ENCODE measurements around the gene PRKAR2B.
"Not testable (repeated sequence)": the region's sequence is repeated elsewhere in the genome, so short reads cannot be mapped to it uniquely, and the experiment has no call there.

Gene PRKAR2B

DNA sequence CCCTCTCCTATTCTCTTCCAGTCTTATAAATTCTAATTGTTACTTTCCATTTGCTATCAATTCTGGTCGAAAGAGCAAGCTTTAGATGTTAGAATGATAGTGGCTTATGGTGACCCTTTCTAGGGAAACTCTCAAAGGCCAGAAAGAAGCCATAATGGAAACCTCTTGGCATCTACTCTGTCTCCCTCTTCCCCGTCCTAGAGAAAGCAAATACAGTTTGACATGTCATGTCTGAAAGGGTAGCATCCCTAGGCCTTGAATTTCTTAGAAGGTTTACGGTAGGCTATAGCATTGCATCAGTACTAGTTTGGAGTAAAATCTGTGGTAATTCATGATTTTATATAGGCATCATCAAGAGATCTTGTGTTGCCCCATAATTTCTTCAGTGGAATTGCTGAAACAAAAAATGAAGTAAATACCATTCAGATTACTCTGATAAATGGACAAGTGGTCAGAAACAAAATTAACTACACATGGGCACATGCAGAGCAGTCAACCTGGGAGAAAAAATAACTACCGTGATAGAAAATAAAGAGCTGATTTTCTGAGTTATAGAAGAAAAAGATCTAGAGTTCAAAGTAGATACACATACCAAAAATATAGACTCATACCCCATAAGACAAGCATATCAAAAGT lies 4.4 kb downstream of the PRKAR2B start:
- DNase-seq (ENCODE audit: low read depth) = no peak

DNA sequence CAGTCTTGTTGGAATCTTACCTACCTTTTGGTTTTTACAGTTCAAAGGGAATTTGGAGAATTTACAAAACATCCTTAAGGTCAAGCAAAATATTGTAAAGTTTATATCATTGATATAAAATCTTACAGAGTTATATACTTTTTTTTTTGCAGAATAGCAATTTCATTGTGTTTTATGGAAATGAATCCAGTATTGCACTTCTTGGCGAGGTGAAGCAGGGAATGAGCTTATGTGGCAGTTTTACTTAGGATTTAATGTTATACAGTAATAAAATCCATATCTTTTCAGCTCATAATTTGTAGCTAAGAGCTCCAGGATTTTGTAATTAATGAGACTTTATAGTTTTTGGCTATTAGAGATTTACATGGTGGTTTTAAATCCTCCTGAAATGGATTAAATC lies 5.0 kb downstream of the PRKAR2B start:
- DNase-seq (ENCODE audit: low read depth) = no peak

DNA sequence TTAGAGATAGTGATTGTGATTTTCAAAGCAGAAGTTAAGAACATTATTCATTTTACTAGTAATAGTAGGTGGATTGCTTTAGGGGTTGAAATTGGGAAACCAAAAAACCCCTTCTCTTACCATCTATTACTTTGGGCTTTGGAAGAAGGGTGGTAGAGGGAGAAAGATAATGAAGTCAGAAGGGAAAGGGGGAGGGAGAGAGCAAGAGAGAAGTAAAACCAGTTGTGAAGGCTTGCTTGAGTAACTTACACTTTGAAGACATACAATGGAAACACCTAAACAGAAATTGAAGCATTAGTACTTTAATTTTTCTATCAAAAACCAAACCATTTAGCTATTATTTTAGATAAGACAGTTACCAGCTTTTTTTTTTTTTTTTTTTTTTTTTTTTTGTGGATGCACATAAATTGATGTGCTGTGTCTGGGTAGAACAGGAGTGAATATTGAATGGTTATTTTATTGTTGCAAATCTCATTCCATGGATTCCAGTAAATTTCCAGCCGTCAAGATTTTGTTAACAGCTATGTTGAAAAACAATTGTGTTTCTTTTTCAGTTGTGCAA lies 5.5 kb downstream of the PRKAR2B start:
- DNase-seq (ENCODE audit: low read depth) = no peak

DNA sequence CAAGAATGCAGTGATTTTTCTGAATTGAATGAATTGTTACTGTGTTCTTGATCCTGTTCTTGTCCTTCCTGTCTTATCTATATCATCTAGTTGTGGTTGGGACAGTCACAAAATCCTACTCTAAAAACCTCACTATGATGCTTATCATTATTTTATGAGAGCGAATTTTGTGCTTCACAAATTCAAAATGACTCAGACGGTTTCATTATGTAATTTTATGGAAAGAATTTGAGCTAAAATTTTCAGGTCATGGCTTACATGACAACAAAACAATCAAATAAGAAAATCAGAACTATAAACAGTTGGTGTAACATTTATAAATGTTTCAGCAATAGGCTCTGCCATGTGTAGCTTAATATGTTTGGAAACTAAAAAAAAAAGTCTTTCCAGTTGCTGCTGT lies 6.9 kb downstream of the PRKAR2B start:
- no peak for DNase-seq (ENCODE audit: low read depth)

DNA sequence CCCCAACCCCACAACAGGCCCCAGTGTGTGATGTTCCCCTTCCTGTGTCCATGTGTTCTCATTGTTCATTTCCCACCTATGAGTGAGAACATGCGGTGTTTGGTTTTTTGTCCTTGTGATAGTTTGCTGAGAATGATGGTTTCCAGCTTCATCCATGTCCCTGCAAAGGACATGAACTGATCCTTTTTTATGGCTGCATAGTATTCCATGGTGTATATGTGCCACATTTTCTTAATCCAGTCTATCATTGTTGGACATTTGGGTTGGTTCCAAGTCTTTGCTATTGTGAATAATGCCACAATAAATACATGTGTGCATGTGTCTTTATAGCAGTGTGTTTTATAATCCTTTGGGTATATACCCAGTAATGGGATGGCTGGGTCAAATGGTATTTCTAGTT lies 10.5 kb downstream of the PRKAR2B start:
- not testable (repeated sequence) for DNase-seq (ENCODE audit: low read depth)

DNA sequence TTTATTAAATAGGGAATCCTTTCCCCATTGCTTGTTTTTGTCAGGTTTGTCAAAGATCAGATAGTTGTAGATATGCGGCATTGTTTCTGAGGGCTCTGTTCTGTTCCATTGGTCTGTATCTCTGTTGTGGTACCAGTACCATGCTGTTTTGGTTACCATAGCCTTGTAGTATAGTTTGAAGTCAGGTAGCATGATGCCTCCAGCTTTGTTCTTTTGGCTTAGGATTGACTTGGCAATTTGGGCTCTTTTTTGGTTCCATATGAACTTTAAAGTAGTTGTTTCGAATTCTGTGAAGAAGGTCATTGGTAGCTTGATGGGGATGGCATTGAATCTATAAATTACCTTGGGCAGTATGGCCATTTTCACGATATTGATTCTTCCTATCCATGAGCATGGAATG lies 11.6 kb downstream of the PRKAR2B start:
- not testable (repeated sequence) for DNase-seq (ENCODE audit: low read depth)

DNA sequence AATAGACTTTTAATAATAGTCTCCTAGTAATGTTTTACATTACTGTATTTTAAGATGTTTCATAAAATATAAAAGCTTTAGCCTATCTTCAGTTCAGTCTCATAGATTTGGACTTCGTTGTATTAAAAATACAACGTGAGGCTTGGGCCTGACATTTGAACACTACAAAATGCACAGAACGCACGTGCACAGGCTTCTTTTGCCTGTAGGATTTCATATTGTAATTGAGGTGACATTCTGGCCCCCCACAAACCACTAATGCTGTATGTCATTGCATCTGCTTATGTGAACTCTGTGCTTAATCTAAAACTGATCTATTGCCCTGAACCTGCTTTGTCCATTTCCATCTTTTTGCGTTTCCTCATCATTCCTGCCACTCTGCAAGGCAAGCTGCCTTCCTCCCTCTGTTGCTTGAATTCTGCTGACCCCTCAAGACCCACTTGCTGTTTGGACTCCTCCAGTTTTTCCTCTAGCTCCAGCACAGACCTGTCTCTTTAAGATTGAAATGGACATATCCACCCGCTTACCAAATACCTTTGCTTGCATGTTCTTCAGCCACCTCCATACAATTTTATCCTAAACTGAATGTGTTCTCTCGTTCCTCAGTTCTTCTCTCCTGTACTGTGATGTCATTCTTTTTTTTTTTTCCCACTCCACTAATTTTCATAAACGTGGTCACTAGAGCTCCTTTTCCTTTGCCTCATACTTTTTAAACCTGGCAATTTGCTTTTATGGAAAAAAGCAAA lies 12.4 kb downstream of the PRKAR2B start:
- no peak for DNase-seq (ENCODE audit: low read depth)

DNA sequence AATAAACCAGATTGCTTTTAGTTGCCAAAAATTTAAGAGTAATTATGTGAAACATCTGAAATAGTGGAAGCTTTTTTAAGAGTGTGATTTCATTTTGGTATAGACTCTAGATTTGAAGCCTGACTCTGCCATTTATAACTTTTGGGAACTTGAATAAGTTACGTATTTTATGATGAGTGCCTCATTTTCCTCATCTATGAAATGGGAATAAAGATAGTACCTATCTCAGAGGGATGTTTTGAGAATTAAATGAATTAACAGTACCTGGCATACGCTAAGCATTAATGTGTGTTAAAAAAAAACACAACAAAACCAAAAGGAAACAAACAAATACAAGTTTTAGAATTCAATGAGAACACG lies 12.9 kb downstream of the PRKAR2B start:
- no peak for DNase-seq (ENCODE audit: low read depth)

DNA sequence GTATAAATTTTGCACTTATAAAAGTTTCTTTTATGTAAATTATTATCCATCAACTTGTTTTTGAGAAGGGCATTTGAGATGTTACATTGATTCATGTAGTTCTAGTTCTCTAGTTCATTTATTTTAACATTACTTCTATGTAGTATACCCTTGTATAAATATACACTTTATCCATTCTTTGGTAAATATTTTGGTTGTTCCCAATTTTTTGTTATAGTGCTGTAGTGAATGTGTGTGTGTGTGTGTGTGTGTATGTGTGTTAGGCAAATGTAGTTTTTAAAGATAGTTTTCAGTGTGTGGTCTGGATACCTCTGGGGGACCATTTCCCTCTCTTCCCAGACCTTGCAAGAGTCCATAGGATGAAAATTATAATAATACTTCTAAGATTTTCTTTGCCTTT lies 15.0 kb downstream of the PRKAR2B start:
- no peak for DNase-seq (ENCODE audit: low read depth)

DNA sequence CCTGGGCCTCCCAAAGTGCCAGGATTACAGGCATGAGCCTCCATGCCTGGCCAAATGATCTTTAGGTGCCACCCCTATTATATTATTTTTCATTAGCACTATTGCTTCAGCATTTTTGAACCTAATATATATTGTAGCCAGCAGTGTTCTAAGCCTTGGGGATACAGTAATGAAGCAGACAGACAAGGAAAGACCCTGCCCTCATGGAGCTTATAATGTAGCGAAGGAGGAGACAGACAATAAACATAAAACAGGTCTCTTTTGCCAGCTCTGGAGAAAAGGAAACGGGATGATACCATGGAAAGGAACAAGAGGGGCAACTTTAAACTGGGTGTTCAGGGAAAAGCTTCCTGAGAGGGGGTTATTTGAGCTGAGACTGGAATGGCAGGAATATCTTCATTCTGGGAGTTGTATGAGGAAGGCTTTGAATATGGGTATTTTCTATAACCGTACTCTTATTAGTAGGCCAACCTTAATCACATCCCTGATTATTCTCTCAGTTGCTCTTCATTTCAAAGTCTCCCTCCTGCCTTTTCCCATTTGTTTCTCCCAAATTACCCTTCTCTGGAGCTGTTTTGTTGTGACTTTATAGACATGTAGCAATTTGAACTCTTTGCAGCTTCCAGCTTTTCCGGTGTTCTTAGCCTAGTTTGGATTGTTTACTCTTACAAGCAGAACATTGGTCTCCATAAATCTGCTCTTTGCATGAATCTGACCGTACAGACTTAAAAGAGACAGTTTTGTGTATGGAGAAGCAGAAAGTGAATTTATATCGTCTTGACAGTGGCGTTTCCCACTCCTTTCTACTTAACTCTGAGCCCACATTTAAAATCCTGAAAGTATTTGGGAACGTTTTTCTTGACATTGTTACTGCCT lies 19.0 kb downstream of the PRKAR2B start:
- DNase-seq (ENCODE audit: low read depth) = no peak

DNA sequence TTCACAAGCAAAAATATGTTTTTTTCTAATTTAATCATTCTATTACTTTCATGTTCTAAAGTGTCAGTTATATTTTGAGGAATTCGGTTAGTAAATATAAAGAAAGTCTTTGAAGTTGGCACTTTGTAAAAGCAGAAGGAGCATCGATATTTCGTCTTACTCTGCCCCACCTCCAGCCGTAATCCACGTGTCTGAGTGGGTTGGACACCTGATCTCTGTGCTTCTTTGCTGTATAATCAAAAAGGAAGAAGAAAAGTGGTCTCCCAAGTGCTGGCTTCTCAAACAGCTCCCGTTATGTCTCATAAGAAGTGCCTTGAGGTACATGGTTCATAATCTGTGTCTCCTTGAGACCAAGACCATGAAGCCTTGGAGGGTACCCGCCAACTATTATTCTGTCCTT lies 19.8 kb downstream of the PRKAR2B start:
- DNase-seq (ENCODE audit: low read depth) = no peak

- DNase-seq (ENCODE audit: low read depth) = no peak
These were observed 21.4 kb downstream of the PRKAR2B start for GRCh38 chr7:107065929-107066247.

DNA sequence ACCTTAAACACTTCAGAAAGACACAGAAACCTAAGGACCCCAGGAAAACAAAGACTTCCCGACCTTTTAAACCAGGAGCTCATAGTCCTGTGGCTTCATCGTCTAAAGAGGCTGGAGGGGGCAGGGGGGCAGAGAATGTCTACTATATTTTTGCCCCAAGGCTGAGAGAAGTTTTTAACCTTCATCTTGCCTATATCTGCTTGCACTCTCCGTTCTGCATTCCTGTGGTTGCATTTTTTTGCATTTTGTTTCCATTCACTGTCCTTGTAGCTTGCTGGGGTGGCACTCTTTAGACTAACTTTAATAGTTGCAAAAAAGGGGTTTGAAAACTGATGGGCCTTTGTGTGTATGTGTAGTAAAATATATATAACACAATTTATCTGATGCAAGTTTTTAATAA lies 23.7 kb downstream of the PRKAR2B start:
- no peak for DNase-seq (ENCODE audit: low read depth)

DNA sequence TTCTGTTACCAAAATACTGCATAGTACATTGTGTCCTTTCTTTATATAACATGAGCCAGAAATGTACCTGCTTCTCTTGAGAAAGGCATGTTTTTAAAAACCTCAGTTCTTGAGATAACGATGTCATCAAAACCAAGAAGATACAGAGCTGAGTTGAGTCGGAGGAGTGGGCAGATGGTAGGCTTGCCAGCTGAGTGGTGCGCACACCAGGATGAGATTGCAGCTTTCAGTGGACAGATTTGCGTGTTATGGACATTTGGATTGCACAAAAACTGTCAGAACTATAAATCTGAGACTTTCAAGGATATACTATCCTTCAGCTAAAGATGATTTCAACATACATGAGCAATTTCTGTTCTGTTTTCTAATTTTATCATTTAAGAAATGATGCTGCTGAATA lies 25.0 kb downstream of the PRKAR2B start:
- DNase-seq (ENCODE audit: low read depth) = no peak

DNA sequence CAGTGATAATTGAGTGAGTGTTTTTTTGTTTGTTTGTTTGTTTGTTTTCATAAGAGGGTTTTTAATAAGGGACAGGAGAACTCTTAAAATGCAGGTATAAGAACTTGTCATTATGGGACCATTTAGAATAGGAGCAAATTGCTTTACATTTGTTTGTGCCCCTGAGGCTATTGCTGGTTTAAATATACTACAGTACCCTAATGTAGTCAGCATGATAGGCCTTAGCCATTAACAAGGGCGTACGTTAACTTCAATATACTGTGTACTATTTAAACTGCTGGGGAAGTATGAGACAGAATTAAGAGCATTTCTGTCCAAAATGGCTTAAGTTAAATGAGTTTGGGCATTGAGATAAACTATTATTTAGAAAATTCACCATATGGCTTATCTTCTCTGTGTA lies 26.2 kb downstream of the PRKAR2B start:
- DNase-seq (ENCODE audit: low read depth) = no peak

DNA sequence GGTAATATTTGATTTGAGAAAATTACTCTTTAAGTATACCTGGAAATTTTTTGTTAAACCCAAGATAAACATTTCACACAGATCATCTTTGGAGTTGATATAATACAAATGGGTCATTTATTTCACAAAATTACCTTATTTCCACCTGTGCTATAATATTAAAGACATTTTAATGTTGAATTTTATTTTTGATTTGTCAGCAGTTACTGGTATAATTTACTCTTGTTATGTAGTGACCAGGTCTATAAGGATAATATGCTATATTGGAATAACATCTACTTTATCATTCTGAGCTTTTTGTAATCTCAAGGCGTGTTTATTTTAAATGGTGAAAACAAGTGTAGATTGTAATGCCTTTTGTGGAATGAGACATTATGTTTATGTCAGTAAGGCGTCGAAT lies 26.6 kb downstream of the PRKAR2B start:
- no peak for DNase-seq (ENCODE audit: low read depth)

- DNase-seq (ENCODE audit: low read depth) = no peak
These were observed 27.6 kb downstream of the PRKAR2B start for GRCh38 chr7:107072133-107072532.

DNA sequence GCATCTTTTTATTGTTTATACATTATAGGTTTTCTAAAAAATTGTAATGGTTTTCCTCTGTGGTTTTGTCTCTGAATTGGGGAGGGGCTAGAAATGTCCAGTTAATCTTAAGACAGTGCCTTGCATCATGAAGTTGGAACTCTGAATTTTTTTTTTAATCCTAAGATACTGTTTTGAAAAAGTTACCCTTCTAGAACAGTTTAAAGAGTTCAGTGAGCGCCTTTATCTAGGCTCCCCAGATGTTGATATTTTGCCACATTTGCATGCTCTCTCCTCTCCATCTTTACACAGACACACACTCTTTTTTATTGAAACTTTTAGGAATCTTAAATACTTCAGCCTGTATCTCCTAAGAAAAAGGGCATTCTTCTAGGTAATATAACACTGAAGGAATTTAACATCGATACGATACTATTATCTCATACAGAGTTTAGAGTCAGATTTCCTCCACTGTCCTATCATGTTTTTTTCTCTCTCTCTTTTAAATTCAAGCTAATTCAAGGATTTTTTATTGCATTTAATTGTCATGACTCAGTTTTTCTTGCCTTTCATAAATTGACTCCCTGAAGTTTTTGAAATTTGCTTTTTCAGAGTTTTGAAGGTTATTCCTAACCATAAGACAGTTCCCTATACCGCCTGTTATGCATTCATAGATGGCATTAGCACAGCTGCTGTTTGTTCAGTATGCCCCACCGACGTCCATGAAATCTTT lies 31.5 kb downstream of the PRKAR2B start:
- no peak for DNase-seq (ENCODE audit: low read depth)

GRCh38 chr7:107076781-107077698 lies 32.5 kb downstream of the PRKAR2B start:
- no peak for DNase-seq (ENCODE audit: low read depth)

DNA sequence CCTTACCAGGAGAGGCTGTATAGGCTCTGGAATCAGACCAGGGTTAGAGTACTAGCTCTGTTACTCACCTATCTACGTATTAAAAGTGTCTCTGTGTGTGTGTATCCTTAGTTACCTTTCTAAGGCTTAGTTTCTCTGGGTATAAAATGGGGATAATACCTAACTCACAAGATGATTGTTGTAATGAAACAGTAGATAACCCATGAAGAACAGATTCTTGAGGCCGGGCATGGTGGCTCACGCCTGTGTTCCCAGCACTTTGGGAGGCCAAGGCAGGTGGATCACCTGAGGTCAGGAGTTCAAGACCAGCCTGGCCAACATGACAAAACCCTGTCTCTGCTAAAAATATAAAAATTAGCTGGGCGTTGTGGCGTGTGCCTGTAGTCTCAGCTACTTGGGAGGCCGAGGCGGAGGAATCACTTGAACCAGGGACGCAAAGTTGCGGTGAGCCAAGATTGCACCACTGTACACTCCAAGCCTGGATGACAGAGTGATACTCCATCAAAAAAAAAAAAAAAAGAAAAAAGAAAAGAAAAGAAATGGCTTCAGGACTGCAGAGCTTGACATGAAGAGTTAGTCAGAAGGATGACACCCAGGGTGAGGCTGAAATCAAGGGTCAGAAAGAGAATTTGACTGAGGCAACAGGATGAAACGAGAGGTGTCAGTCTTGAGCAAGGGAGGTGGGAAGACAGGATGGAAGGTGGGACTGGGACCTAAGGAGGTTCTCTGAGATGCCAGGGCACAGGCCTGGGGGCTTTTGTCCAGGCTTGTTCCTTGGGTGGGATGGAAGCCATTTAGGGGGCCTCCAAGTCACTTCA lies 33.4 kb downstream of the PRKAR2B start:
- no peak for DNase-seq (ENCODE audit: low read depth)

Data from HS-5 (cell line).